Cortex of kidney (tissue), 1 donor: ENCODE data around the gene C20orf141.
"Not testable (repeated sequence)": the region's sequence is repeated elsewhere in the genome, so short reads cannot be mapped to it uniquely, and the experiment has no call there.

ENCODE experiments used
- DNase-seq: peaks from one replicate; lab custom pipeline; 2025; lab: John Stamatoyannopoulos, UW

The C20orf141 gene

GRCh38 chr20:2814587-2815051 lies at the start of gene C20orf141:
Gene C20orf141 (plus strand): TSS chr20:2814987. CDS start chr20:2815185, 198 bp downstream.
- DNase-seq = no peak

DNA sequence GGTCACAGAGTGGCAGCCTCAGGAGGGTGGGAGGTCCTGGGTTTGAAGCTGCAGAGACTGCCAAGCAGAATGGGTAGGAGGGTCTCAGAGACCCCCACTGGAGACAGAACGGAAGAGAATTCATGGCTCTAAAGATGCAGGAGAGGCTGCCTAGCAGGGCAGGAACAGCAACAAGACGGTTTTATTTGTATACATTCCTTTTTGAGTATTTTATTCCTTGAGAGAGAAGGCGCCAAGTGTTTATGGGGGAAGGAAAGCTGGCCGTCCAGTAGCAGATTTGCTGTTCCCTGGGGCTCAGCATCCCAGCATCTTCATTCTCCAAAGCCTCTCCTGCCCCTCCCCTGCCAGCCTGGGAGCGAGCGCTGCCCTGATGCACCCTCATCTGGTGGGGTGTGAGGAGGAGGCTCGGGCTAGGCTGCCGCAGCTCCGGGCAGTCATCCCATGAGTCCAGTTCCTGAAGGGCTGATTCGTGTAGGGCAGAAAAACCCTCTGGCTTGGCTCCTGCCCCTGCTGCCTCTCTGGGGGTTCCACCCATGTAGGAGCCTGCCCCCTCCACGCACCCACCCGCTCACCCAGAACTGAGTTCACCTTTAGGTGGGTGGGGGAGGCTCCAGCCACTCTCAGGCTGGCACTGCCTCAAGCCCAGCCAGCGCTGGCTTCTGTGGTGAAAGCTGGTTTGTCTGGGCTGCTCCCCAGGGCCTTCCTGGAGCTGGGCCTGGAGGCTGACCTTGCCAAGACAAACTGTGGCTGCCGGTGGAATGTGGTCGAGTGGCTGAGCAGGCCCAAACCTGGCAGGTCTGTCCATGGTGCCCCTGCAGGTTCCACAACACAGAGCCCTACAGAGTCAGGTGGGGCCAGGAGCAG lies 46.8 kb upstream of the C20orf141 start:
- DNase-seq = no peak

GRCh38 chr20:2768632-2769015 lies 46.2 kb upstream of the C20orf141 start:
- DNase-seq = no peak

DNA sequence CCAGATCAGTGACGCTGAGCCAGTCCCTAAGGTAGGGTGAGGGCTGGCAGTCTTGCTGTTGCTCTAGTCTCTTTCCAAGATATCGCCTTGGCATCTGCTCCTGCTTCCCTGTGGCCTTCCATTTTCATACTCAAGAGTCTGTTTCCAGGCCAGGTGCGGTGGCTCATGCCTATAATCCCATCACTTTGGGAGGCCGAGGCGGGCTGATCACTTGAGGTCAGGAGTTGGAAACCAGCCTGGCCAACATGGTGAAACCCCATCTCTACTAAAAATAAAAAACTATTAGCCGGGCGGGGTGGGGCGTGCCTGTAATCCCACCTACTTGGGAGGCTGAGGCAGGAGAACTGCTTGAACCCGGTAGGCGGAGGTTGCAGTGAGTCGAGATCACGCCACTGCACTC lies 44.7 kb upstream of the C20orf141 start:
- DNase-seq = not testable (repeated sequence)

GRCh38 chr20:2771631-2772080 lies 43.1 kb upstream of the C20orf141 start:
- DNase-seq = no peak

DNA sequence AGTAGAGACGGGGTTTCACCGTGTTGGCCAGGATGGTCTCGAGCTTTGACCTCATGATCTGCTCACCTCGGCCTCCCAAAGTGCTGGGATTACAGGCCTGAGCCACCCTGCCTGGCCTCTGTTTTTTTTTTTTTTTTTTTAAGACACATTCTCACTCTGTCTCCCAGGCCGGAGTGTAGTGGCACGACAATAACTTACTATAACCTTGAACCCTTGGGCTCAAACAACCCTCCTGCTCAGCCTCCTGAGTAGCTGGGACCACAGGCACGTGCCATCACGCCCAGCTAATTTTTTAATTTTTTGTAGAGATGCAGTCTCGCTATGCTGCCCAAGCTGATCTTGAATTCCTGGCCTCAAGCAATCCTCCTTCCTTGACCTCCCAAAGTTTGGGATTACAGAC lies 41.0 kb upstream of the C20orf141 start:
- DNase-seq = no peak

DNA sequence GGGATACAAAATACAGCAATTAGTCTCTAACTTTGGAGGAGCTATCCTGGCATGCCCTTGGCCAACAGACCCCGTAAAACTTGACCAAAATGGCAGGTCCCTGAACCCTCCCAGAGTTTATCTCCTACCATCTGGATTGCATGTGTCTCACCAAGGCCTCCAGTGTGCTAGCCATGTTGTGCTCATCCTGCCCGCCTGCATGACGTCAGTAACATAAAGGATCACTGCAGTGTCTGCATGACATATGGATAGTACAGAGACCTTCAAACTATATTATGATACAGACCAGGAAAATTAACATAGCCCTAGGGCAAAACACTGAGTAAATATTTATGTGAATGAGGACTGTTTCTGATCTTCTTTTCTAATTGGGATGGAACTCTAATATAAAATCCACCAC lies 39.6 kb upstream of the C20orf141 start:
- no peak for DNase-seq

DNA sequence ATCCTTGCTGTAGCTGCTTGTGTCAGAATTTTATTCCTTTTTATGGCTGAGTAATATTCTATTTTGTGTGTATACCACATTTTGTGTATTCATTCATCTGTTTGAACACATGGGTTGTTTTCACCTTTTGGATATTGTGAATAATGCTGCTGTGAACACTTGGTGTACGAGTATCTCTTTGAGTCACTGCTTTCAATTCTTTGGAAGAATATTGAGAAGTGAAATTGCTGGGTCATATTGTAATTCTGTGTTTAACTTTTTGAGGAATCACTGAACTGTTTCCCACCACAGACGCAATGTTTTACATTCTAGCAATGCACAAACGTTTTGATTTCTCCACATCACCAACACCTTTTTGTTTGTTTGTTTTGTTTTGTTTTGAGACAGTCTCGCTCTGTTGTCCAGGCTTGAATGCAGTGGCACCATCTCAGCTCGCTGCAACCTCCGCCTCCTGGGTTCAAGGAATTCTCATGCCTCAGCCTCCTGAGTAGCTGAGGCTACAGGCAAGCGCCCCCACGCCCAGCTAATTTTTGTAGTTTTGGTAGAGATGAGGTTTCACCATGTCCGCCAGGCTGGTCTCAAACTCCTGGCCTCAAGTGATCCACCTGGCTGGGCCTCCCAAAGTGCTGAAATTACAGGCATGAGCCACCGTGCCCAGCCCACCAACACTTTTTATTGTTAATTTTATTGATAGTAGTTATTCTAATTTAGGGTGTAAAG lies 36.0 kb upstream of the C20orf141 start:
- DNase-seq = no peak

DNA sequence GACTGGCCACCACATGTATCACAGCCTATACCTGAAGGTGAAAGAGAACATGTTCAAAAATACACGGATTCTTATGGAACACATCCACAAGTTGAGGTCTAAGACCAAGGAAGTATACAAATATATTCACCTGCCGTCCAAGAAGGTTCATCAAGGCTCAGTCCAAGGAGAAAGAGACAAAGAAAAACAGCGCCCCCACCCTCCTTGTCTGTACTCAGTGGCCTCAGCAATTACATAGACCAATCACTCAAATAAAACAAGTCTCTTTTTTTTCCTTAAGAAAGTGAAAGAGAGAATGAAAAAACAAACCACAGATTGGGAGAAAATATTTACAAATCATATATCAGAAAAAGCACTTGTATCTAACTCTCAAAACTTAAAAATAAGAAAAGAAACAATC lies 33.8 kb upstream of the C20orf141 start:
- DNase-seq = no peak

GRCh38 chr20:2783908-2784566 lies 30.8 kb upstream of the C20orf141 start:
- no peak for DNase-seq

DNA sequence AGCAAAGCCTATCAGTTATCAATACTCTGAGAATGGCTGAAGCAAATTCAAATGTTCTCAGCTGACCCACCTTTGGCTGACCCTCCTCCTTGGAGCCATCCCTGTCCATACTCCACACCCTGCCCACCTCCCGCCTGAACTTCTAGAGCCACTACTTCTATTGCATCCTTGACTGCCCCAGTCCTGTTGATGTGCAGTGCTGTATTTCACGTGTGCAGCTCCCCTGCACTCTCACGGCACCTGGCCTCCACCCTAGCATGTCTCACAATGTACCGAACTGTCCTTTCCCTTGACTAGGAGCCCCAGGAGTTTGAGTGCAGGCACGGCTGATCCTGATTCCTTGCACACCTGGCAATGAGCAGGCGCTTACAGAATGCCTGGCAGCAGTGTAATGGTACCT lies 21.3 kb upstream of the C20orf141 start:
- no peak for DNase-seq

GRCh38 chr20:2794202-2794748 lies 20.5 kb upstream of the C20orf141 start:
- no peak for DNase-seq

GRCh38 chr20:2794866-2795447 lies 19.8 kb upstream of the C20orf141 start:
- DNase-seq = no peak

DNA sequence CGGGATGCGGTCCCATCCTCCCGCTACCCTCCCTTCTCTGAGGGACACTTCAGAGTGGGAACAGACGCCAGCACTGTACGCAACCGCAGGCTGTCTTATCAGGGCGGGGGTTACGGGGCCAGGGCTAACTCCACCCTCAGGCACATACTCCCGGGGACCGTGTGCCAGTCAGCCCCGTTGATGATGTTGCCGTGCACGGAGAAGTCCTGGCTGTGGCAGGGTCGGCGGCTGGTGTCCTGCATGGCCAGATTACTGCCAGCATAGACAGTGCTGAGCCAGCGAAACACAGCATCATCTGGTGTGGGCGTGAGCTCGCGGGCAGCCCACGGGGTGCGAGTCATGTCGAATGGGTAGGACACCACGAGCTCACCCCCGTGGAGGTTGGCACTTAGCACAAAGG lies 19.3 kb upstream of the C20orf141 start:
- no peak for DNase-seq

- DNase-seq = no peak
These were observed 18.7 kb upstream of the C20orf141 start for GRCh38 chr20:2796011-2796660.

GRCh38 chr20:2797136-2797983 lies 17.4 kb upstream of the C20orf141 start:
- DNase-seq = no peak

DNA sequence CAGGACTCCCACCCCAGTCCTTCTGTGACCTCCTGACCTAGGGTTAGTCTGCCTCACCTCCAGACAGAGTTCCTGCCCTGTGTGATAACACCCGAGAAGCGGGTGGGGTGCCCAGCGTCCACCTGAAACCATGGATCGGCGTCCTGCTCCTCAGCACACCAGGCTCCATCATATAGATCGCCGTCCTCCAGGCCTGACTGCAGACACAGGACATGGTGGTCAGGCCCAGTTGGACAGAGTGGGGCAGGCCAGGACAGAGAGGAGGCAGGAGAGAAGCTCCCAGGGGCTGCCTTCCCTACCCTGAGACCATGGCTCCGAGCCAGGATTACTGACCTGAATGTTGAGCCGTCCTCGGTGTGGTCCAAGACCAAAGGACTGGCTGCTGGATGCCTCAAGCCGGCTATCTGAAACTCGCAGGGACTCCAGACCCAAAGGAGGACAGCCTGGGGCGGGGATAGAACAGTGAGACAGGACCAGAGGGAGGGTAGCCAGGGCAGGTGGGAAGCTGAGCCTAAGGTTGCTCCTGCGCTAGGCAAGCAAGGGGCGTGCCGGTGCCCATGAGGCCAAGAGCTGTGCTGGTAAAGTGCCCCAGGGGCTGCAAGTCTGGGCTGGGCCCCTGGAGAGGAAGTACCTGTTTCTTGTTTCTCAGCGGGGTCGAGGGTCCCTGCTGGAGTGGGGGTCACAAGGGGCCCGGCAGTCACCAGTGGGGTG lies 16.5 kb upstream of the C20orf141 start:
- DNase-seq = no peak

- DNase-seq = no peak
These were observed 16.0 kb upstream of the C20orf141 start for GRCh38 chr20:2798814-2799213.

GRCh38 chr20:2799271-2799670 lies 15.5 kb upstream of the C20orf141 start:
- DNase-seq = no peak
